GM19025 (cell line): ENCODE data around the gene TEFM.
"Not testable (repeated sequence)": the region's sequence is repeated elsewhere in the genome, so short reads cannot be mapped to it uniquely, and the experiment has no call there.

Source experiments
- ATAC-seq: cut with Tn5 transposase; IDR thresholded peaks from one replicate; pipeline ENCODE4 v1.9.1; 2021; ENCODE audit warnings: mild to moderate bottlenecking, low read depth, moderate library complexity; ENCODE audit not compliant: unreplicated experiment

TEFM gene

GRCh38 chr17:30921544-30922196 is 15.6 kb upstream of the TEFM start, which contains the start of gene ADAP2:
Gene ADAP2, plus strand, starts transcription at chr17:30921945. Its CDS starts 70 bp downstream, at chr17:30922015.
- no peak for ATAC-seq

- ATAC-seq: no peak
Observed at GRCh38 chr17:30920683-30921543, 14.9 kb upstream of the TEFM start.

GRCh38 chr17:30920282-30920681 is 14.2 kb upstream of the TEFM start:
- ATAC-seq: no peak

- no peak for ATAC-seq
Observed at GRCh38 chr17:30917050-30917449, 11.0 kb upstream of the TEFM start.

- no peak for ATAC-seq
Observed at GRCh38 chr17:30915833-30916611, 10.0 kb upstream of the TEFM start.

- ATAC-seq: no peak
Observed at GRCh38 chr17:30913955-30914354, 7.9 kb upstream of the TEFM start.

- ATAC-seq: not testable (repeated sequence)
Observed at GRCh38 chr17:30910151-30910550, 4.1 kb upstream of the TEFM start.

GRCh38 chr17:30908717-30909420 is 2.8 kb upstream of the TEFM start:
- no peak for ATAC-seq

GRCh38 chr17:30905742-30906100 is 317 bp downstream of the TEFM start:
- peak; percentile 27 for ATAC-seq

GRCh38 chr17:30897311-30897710 is 8.7 kb downstream of the TEFM start:
- ATAC-seq: no peak

- ATAC-seq: no peak
Observed at GRCh38 chr17:30894236-30894635, 11.8 kb downstream of the TEFM start.

GRCh38 chr17:30886187-30886586 is 19.9 kb downstream of the TEFM start:
- ATAC-seq: no peak

GRCh38 chr17:30869005-30869404 is 37.0 kb downstream of the TEFM start:
- ATAC-seq: no peak

GRCh38 chr17:30864636-30865035 is 41.4 kb downstream of the TEFM start:
- ATAC-seq: no peak

- no peak for ATAC-seq
Observed at GRCh38 chr17:30858556-30859250, 47.3 kb downstream of the TEFM start.

- ATAC-seq: no peak
Observed at GRCh38 chr17:30854146-30854545, 51.9 kb downstream of the TEFM start.
